ENCODE data around the gene TSPAN18. TPM values are rescaled to one million over a fixed set of nuclear protein-coding genes. Genes with fewer than 3 reads are reported as not detected.

TSPAN18 gene
- total and polyA plus RNA-seq, 2 of the 4 experiments (the other 2 are of a cell fraction) = 0.36 to 1.1 TPM

GRCh38 chr11:44731685-44732430 lies 5.1 kb downstream of the TSPAN18 start:
- 49% methylated on average over 5 of the region's 12 CpGs; no CpG with 5 or more reads in 1 of the 2 experiments for WGBS, 2 experiments (ENCODE audit: extremely low coverage in 2 of 2, insufficient read length in 1 of 2)
- peaks cover under 1% of the 10 kb centered on the region; the same call in 1 of the 2 replicates for H3K4me1 ChIP-seq (ENCODE audit: control insufficient read depth, insufficient read depth, low read length)
- no peak overlapping the region for H2AK9ac ChIP-seq (replicated peaks; ENCODE audit: low read depth, low read length, poor library complexity)
- no peak overlapping the region for H3K4me2 ChIP-seq (ENCODE audit: low read depth, low read length)
- no peak overlapping the region for H2BK120ac ChIP-seq (ENCODE audit: low read depth, low read length)
- ChIA-PET POLR2A (ENCODE audit: unreplicated experiment) (no interaction called here), CTCF (no interaction called here)
- H3K4ac ChIP-seq (ENCODE audit: low read depth, low read length) = no peak overlapping the region
- H4K91ac ChIP-seq (ENCODE audit: insufficient read depth, low read depth, low read length) = no peak overlapping the region
- H3K27me3 ChIP-seq (ENCODE audit: control insufficient read depth, insufficient read depth, low read length) = peaks cover 45% of the 10 kb centered on the region
- H2BK15ac ChIP-seq (ENCODE audit: low read depth, low read length) = no peak overlapping the region
- no peak overlapping the region for H2AFZ ChIP-seq (replicated peaks; ENCODE audit: low read length, poor library complexity)
- no peak overlapping the region for H3K23ac ChIP-seq (ENCODE audit: low read depth, low read length)
- TF ChIP-seq, protein P1, sequence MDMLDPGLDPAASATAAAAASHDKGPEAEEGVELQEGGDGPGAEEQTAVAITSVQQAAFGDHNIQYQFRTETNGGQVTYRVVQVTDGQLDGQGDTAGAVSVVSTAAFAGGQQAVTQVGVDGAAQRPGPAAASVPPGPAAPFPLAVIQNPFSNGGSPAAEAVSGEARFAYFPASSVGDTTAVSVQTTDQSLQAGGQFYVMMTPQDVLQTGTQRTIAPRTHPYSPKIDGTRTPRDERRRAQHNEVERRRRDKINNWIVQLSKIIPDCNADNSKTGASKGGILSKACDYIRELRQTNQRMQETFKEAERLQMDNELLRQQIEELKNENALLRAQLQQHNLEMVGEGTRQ (IDR thresholded peaks at IDR 0.05; ENCODE audit: low read depth, low read length) = no peak
- TF ChIP-seq ELK1 (IDR thresholded peaks at IDR 0.05; ENCODE audit: borderline replicate concordance, low read depth, low read length) (no peak), MAFK (IDR thresholded peaks at IDR 0.05; ENCODE audit: low read depth, low read length) (no peak), CHD1 (IDR thresholded peaks at IDR 0.05; ENCODE audit: low read depth, low read length) (no peak), MAZ (IDR thresholded peaks at IDR 0.05; ENCODE audit: borderline replicate concordance, low read depth, low read length) (no peak), CEBPB (IDR thresholded peaks at IDR 0.05; ENCODE audit: low read depth, low read length) (no peak), FOS (IDR thresholded peaks at IDR 0.05; ENCODE audit: low read depth, low read length) (no peak), RFX5 (IDR thresholded peaks at IDR 0.05; ENCODE audit: low read depth, low read length) (no peak), NFE2L2 (IDR thresholded peaks at IDR 0.05; ENCODE audit: low read depth, low read length) (no peak), POLR2A (IDR thresholded peaks at IDR 0.05; ENCODE audit: low read depth, low read length) (no peak), CTCF (conservative IDR thresholded peaks at IDR 0.05; ENCODE audit: low read depth, low read length) (no peak), BHLHE40 (IDR thresholded peaks at IDR 0.05; ENCODE audit: low read depth, low read length) (no peak), RAD21 (IDR thresholded peaks at IDR 0.05; ENCODE audit: low read length) (no peak)
- H2BK5ac ChIP-seq (ENCODE audit: low read depth, low read length, poor library complexity, severe bottlenecking) = no peak overlapping the region
- no peaks in the 10 kb centered on the region for H4K20me1 ChIP-seq (ENCODE audit: insufficient read depth, low read length)
- H2AK5ac ChIP-seq (ENCODE audit: low read depth, low read length) = no peak overlapping the region
- no peak overlapping the region for H4K8ac ChIP-seq (ENCODE audit: low read depth in 2 of 2, low read length in 2 of 2)
- H2BK20ac ChIP-seq (ENCODE audit: low read depth, low read length) = no peak overlapping the region
- dilution Hi-C loops (cut with HindIII; ENCODE audit: low sequenced_read_pairs, unreplicated experiment) (no loop called here), in situ Hi-C loops (cut with MboI; ENCODE audit: low sequenced_read_pairs) (no loop called here), intact Hi-C loops (cut with micrococcal nuclease) (no loop called here)
- H3K79me1 ChIP-seq (ENCODE audit: low read depth in 1 of 2, low read length in 2 of 2) = no peaks in the 10 kb centered on the region
- no peak overlapping the region for H3K14ac ChIP-seq (replicated peaks; ENCODE audit: low read depth, low read length)
- no peaks in the 10 kb centered on the region for H3K36me3 ChIP-seq (ENCODE audit: control insufficient read depth, insufficient read depth, low read length)
- H4K5ac ChIP-seq (ENCODE audit: low read depth, low read length) = no peak overlapping the region
- no peaks in the 10 kb centered on the region for H3K9me1 ChIP-seq (ENCODE audit: insufficient read depth, low read length)
- no peak for ATAC-seq (ENCODE audit: low read depth)
- no peak overlapping the region for H3K18ac ChIP-seq (ENCODE audit: low read depth, low read length)
- DNase-seq = no peak
- H3K4me3 ChIP-seq (ENCODE audit: insufficient read depth, low read depth, low read length) = no peak overlapping the region
- peaks cover 3% of the 10 kb centered on the region for H3K9me3 ChIP-seq (ENCODE audit: control insufficient read depth, insufficient read depth, low read length)
- no peak overlapping the region for H3K56ac ChIP-seq (ENCODE audit: extremely low read depth, insufficient read depth, low read length)
- no peak overlapping the region for H3K9ac ChIP-seq (ENCODE audit: low read depth, low read length)
- no peak overlapping the region for H3K27ac ChIP-seq (ENCODE audit: insufficient read depth, low read length)
- no TSS peak for BruUV-seq (replicated peaks)

Data from IMR-90 (cell line).